A673 (cell line): ENCODE results near the gene CPXM1. TPM values are rescaled to one million over a fixed set of nuclear protein-coding genes. Genes with fewer than 3 reads are reported as not detected.

Experiments used
- BruUV-seq: library from RNA; stranded (reverse); fragments of 400-500 nt; replicated peaks from 2 replicates; lab custom pipeline; 2021; lab: Mats Ljungman, UMichigan
- CTCF ChIA-PET: fragments of 300-600 bp; sonication (Branson Sonifier 250); formaldehyde crosslinking; loops from one replicate; lab custom pipeline; 2022; ENCODE audit warnings: antibody characterized with exemption; lab: Charles Lee
- POLR2A ChIA-PET: fragments of 300-600 bp; sonication (Branson Sonifier 250); formaldehyde crosslinking; loops from one replicate; lab custom pipeline; 2022; ENCODE audit warnings: antibody characterized with exemption; ENCODE audit not compliant: low non-redundant PET; lab: Charles Lee
- DNase-seq: peaks from one replicate; pipeline ENCODE4 v3.0.0-alpha.2; 2015; ENCODE audit warnings: low spot score
- H3K27ac ChIP-seq: fragments of 200-600 bp; sonication (generic); 2 replicates; pipeline ENCODE4 v1.5.1; 2016; ENCODE audit warnings: mixed run types, low read depth, mild to moderate bottlenecking, mixed read lengths, antibody characterized with exemption, low read length; ENCODE audit not compliant: poor library complexity, severe bottlenecking
- H3K27me3 ChIP-seq: fragments of 200-600 bp; sonication (generic); replicated peaks from 2 replicates; pipeline ENCODE4 v1.6.1; 2017; ENCODE audit warnings: mixed run types, low read depth, mild to moderate bottlenecking, mixed read lengths, antibody characterized with exemption, low read length; ENCODE audit not compliant: insufficient read depth, poor library complexity
- H3K36me3 ChIP-seq: fragments of 200-600 bp; sonication (generic); 2 replicates; pipeline ENCODE4 v1.6.1; 2016; ENCODE audit warnings: mixed run types, mild to moderate bottlenecking, mixed read lengths, antibody characterized with exemption, low read length; ENCODE audit not compliant: insufficient read depth, poor library complexity, severe bottlenecking
- H3K4me1 ChIP-seq: fragments of 200-600 bp; sonication (generic); 2 replicates; pipeline ENCODE4 v1.6.1; 2017; ENCODE audit warnings: mixed run types, mild to moderate bottlenecking, mixed read lengths, antibody characterized with exemption, low read length; ENCODE audit not compliant: insufficient read depth, poor library complexity, severe bottlenecking
- H3K4me3 ChIP-seq: fragments of 200-600 bp; sonication (generic); 2 replicates; pipeline ENCODE4 v1.5.1; 2016; ENCODE audit warnings: low read depth, mixed run types, mild to moderate bottlenecking, mixed read lengths, low read length; ENCODE audit not compliant: poor library complexity, severe bottlenecking
- H3K9me3 ChIP-seq: fragments of 200-600 bp; sonication (generic); 2 replicates; pipeline ENCODE4 v1.6.1; 2016; ENCODE audit warnings: mixed run types, low read depth, mild to moderate bottlenecking, mixed read lengths, antibody characterized with exemption, low read length; ENCODE audit not compliant: poor library complexity, severe bottlenecking
- CTCF ChIP-seq: fragments of 300-800, 200-600 bp; sonication (generic); conservative IDR thresholded peaks from 2 replicates; pipeline ENCODE4 v1.5.1; 2017; ENCODE audit warnings: low read depth, mild to moderate bottlenecking, antibody characterized with exemption, low read length, moderate library complexity, mixed read lengths
- EZH2 ChIP-seq: fragments of 200-600 bp; sonication (generic); IDR thresholded peaks from 2 replicates; pipeline ENCODE4 v1.6.1; 2017; ENCODE audit warnings: borderline replicate concordance, low read depth, mild to moderate bottlenecking, mixed read lengths, antibody characterized with exemption, low read length; ENCODE audit not compliant: poor library complexity, severe bottlenecking
- intact Hi-C: fragments of 100-400 bp; cut with micrococcal nuclease; formaldehyde crosslinking; loops from one replicate; pipeline ENCODE4 v1.10.0; 2022; ENCODE audit not compliant: unreplicated experiment
- total RNA-seq: library from RNA; stranded (reverse); gene quantifications from 2 replicates; pipeline ENCODE4 v1.2.3, GENCODE V29; 2021

Gene CPXM1
- total RNA-seq, 1 experiment from 2014 or later, result 3.8 TPM

DNA sequence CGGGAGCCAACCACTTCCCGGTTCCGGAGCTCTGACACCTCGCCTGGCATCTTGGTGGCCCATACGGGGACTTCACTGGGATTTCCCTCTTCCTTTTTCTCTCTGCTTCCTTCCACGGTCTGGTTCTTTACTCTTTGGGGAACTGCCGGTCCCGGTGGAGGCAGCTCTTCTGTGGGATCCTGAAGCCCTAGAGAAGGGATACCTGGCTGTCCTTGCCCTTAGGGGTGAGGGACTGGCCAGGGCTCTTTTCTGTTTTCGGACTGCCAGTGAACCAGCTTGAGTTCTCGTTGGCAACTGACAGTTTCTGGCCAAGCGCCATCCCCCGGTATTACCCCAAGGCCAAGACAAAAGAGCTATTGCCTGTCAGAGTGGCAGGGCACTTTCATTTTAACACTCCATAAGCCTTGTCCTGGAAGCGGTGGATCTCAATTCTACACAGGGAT lies 880 bp upstream of the CPXM1 start:
- POLR2A ChIA-PET, result no interaction called here

GRCh38 chr20:2799688-2800520 lies 523 bp downstream of the CPXM1 start:
- H3K9me3 ChIP-seq, result no peaks in the 10 kb centered on the region
- POLR2A ChIA-PET, result no interaction called here
- no TSS peak for BruUV-seq
- peak; percentile 36 for DNase-seq
- intact Hi-C loops, result no loop called here
- H3K4me3 ChIP-seq, result peak overlapping the region; percentile 53
- CTCF ChIA-PET, result no interaction called here
- H3K27me3 ChIP-seq, result peaks cover 56% of the 10 kb centered on the region
- no peaks in the 10 kb centered on the region for H3K36me3 ChIP-seq
- TF ChIP-seq EZH2 (peak; percentile 82), CTCF (no peak)
- H3K4me1 ChIP-seq, result peaks cover 5% of the 10 kb centered on the region
- H3K27ac ChIP-seq, result no peak overlapping the region

More for the DNA sequence above, 880 bp upstream of the CPXM1 start:
- Histone ChIP-seq H3K9me3 (no peaks in the 10 kb centered on the region), H3K36me3 (no peaks in the 10 kb centered on the region), H3K4me1 (peaks cover 5% of the 10 kb centered on the region), H3K4me3 (no peak overlapping the region), H3K27ac (no peak overlapping the region), H3K27me3 (peaks cover 70% of the 10 kb centered on the region)
- intact Hi-C loops, result no loop called here
- no peak for TF ChIP-seq CTCF
- TF ChIP-seq EZH2, result no peak
- no peak for DNase-seq
- CTCF ChIA-PET, result no interaction called here
- no TSS peak for BruUV-seq

DNA sequence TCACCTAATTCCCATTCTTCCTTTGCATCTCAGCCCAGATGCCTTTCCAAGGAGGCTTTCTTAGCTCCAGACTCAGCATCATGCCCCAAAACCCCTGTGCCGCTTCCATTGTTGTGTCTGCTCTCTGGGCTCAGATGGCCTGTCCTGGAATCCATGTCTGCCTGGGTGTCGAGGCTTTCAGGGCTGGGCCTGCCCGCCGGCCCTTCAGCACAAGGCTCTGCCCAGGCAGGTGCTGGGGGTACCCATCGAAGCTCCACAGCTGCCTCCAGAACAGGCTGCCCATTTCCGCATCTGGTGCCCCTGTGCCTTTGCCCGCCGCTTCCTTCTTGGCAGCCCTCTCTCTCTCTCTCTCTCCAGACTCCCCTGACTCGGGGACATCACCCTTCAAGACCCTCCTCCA lies 1.2 kb downstream of the CPXM1 start:
- POLR2A ChIA-PET, result no interaction called here
- H3K4me3 ChIP-seq, result peak overlapping the region; percentile 53
- intact Hi-C loops, result no loop called here
- H3K9me3 ChIP-seq, result no peaks in the 10 kb centered on the region
- CTCF ChIA-PET, result no interaction called here
- TF ChIP-seq EZH2, result no peak
- no peak overlapping the region for H3K27ac ChIP-seq
- H3K4me1 ChIP-seq, result peaks cover 5% of the 10 kb centered on the region
- DNase-seq, result no peak
- H3K27me3 ChIP-seq, result peaks cover 51% of the 10 kb centered on the region
- no TSS peak for BruUV-seq
- no peaks in the 10 kb centered on the region for H3K36me3 ChIP-seq
